ENCODE data around the gene RAB3GAP2. TPM values are rescaled to one million over a fixed set of nuclear protein-coding genes. Genes with fewer than 3 reads are reported as not detected.
"Not testable (repeated sequence)": the region's sequence is repeated elsewhere in the genome, so short reads cannot be mapped to it uniquely, and the experiment has no call there.

The RAB3GAP2 gene
- total RNA-seq, 2 donors from 2014 or later: 13.9 to 15.1 TPM

GRCh38 chr1:220221670-220222069 lies 50.6 kb downstream of the RAB3GAP2 start:
- Histone ChIP-seq H3K27me3 (no peaks in the 10 kb centered on the region), H3K36me3 (no peaks in the 10 kb centered on the region), H3K27ac (no peak overlapping the region), H3K4me1 (peaks cover 0 to under 1% of the 10 kb centered on the region in 2 donors), H3K9me3 (no peaks in the 10 kb centered on the region), H3K4me3 (no peak overlapping the region)
- DNase-seq (ENCODE audit: low spot score): no peak
- no peak for TF ChIP-seq CTCF (IDR thresholded peaks at IDR 0.05)

GRCh38 chr1:220221269-220221668 lies 51.0 kb downstream of the RAB3GAP2 start:
- Histone ChIP-seq H3K27me3 (no peaks in the 10 kb centered on the region), H3K4me1 (no peaks in the 10 kb centered on the region), H3K36me3 (no peaks in the 10 kb centered on the region), H3K27ac (no peak overlapping the region), H3K4me3 (no peak overlapping the region), H3K9me3 (no peaks in the 10 kb centered on the region)
- no peak for TF ChIP-seq CTCF (IDR thresholded peaks at IDR 0.05)
- no peak for DNase-seq (ENCODE audit: low spot score)

- H3K4me1 ChIP-seq; H3K9me3 ChIP-seq; H3K36me3 ChIP-seq; H3K27me3 ChIP-seq; H3K4me3 ChIP-seq; H3K27ac ChIP-seq; DNase-seq (ENCODE audit: low spot score): not testable (repeated sequence)
Observed at GRCh38 chr1:220220699-220221040, 51.6 kb downstream of the RAB3GAP2 start.

GRCh38 chr1:220219865-220220698 lies 52.2 kb downstream of the RAB3GAP2 start:
- Histone ChIP-seq H3K9me3 (no peaks in the 10 kb centered on the region), H3K36me3 (no peaks in the 10 kb centered on the region), H3K4me1 (no peaks in the 10 kb centered on the region), H3K27me3 (no peaks in the 10 kb centered on the region), H3K4me3 (no peak overlapping the region), H3K27ac (no peak overlapping the region)
- DNase-seq (ENCODE audit: low spot score): no peak
- no peak for TF ChIP-seq CTCF (IDR thresholded peaks at IDR 0.05)

GRCh38 chr1:220219136-220219442 lies 53.2 kb downstream of the RAB3GAP2 start:
- Histone ChIP-seq H3K4me1 (peaks cover 0 to 3% of the 10 kb centered on the region in 2 donors), H3K36me3 (no peaks in the 10 kb centered on the region), H3K4me3 (no peak overlapping the region), H3K27me3 (no peaks in the 10 kb centered on the region), H3K27ac (no peak overlapping the region), H3K9me3 (no peaks in the 10 kb centered on the region)
- no peak for DNase-seq (ENCODE audit: low spot score)
- TF ChIP-seq CTCF (IDR thresholded peaks at IDR 0.05): no peak

GRCh38 chr1:220218397-220219135 lies 53.7 kb downstream of the RAB3GAP2 start:
- not testable (repeated sequence) for H3K36me3 ChIP-seq, H3K27ac ChIP-seq, H3K4me3 ChIP-seq, H3K9me3 ChIP-seq, H3K27me3 ChIP-seq, H3K4me1 ChIP-seq
- peak; percentile 25 to 63 for TF ChIP-seq CTCF (IDR thresholded peaks at IDR 0.05)
- DNase-seq (ENCODE audit: low spot score): peak; percentile 67

Measured in right atrium auricular region (tissue), 2 donors.